ENCODE results near the gene C9orf78.

The C9orf78 gene

DNA sequence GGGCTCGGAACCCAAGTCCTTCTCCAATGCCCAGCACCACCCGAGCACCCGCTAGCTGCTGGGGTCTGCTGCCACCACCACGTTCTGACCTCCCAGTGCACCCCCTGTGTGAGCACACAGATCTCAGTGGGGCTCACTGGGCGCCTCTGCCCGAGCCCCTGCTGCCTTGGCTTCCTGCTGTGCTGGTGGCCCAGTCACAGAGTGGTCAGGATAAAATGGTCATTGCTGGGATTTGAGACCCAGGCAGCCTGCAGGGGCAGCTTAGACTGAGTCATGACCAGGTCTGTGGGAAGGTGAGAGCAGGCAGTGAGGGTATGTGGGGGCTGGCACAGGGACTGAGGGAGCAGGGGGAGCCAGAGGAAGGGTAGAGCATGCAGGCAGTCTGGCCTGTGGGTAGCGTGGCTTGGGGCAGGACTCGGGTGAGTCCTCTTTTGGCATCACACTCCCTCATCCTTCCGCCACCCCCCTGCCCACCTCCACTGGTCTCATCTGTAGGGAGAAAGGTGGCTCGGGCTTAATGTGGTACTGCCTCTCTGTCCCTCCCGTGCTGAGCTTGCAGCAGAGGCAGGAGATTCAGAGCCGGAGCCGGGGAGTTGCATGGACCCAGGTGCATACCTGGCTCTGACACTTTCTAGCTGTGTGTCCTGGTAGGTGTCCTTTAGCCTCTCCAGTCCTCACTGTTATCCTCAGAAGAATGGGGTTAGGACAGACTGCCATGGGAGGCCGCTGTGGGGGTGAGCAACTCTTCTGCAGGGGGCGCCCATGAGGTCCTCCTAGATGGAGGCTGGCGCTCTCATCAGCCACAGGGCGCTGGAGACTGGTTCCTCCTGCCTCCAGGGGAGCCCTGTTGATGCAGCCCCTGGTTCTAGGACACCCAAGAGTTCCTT, 32.3 kb upstream of the C9orf78 start:
- no peak for DNase-seq

DNA sequence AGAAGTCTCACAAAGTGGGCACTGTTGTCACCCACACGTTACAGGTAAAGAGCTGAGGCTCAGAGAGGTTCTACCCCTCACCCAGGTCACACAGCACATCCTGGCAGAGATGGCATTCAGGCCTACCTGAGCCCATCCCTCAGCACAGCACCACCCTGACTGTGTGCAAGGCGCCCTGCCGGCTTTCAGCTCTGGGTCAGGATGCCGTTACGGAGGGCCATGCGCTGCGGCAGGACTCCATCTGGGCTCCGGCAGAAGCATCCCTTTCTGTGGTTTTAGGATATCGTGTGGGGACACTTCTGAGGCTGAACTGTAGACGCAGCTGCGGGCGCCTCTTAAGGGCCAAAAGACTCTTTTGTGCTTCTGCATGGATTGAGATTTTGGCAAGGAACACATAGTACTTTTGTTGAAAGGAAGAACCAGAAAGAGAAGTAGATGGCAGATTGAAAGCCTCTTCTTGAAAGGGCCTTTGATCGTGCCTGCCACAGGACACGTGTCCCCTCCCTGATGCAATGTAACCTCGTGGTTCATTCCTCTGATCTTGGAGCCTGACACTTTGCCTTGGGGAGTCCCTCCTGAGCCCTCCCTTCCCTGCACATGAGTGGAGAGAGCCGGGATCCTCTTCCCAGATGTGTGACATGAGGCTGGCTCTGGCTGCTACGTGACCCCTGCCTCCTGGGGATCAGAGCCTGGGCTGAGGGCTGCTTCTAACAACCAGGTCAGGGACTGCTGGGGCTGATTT, 31.5 kb upstream of the C9orf78 start:
- no peak for DNase-seq

DNA sequence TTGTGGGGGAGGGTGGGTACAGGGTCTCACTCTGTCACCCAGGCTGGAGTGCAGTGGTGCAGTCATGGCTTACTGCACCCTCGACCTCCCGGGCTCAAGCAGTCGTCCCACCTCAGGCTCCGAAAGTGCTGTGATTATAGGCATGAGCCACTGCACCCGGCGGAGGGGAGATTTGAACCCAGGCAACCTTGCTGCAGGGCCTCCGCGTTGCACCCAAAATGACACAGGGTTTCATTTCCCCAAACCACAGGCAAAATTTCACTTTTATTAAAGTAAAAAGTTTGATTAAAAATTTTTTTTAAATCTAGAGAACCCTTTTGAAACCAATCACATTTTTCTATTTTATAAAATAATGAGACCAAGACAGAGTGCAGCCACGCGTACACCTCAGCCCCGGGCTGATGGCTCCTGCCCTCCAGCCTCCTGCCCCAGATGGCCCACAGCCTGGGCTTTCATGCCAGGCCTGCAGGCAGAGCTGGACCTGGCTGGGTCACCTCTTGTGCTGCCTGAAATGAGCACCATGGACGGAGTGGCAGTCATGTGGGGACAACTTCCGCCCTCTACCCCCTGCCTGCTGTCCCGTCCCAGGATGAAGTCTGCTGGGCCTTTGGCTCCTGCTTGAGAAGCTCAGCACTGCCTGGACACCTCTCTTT, 30.7 kb upstream of the C9orf78 start:
- no peak for DNase-seq

DNA sequence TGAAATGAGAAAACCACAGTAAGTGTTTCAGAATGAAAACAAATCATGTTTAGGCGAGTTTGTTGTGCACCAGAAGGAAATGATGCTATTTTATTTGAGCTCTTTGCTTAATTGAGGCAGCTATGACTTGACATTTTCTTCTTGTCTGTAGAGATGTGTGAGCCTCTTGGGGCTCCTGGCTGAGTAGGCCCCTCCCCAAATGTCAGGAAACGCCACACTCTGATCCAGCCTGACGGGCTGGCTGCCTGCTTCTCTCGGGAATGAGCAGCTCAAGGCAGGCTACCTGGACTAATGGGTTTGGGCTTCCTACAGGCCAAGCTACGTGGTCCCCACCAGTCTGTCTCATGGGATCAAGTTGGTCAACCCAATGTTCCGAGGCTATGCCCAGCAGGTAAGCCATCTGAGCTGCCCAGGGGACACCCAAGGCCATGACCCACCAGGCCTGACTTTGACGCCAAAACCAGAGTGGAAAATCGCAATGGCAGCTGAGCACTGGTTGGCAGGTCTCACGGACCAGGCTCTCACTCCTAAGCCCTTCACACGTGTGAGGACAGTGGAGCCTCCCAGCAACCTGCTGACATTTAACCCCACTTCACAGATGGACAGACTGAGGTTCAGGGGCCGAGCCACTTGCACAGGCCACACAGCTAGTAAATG, 30.0 kb upstream of the C9orf78 start:
- no peak for DNase-seq

DNA sequence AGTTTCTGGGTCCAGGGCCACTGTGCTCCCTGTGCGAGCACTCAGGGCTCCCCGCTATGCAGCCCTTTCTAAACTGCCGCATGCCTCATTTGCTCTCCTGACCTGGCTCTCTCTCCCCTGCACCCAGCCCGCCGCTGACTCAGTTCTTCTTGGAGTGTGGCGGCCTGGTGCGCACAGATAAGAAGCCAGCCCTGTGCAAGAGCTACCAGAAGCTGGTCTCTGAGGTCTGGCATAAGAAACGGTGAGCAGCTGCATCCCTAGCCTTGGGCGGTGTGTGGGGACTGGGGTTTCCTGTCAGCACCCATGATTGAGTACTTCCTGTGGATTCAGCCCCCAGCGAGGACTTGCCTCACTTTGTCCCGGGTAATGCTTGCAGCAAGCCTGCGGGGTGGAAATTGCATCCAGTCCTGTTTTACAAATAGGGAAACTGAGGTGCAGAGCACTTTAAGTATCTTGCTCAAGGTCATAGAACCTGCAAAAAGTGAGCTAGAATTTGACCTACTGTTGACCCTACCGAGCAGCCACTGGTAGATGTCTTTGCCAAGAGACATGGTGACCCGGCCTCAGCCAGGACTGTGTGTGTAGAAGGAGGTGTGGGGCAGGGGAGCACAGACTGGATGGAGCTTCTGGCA, 28.1 kb upstream of the C9orf78 start:
- peak in 2 of 3 experiments; percentile 85 to 92 for DNase-seq

DNA sequence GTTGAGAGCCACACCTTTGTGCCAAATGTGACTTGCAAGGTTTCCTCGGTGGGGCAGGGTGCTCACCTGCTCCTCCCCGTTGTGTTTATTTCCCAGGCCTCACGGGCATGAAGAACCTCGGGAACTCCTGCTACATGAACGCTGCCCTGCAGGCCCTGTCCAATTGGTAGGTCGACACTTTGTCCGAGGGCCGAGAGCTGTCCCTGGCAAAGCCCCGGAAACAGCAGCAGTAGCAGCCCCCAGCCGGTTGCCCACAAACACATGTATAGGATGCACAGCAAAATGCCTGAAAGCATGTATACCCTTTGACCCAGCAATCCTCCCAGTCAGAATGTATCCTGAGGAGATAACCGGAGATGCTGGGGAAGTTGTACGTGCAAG, 26.4 kb upstream of the C9orf78 start:
- no peak for DNase-seq

DNA sequence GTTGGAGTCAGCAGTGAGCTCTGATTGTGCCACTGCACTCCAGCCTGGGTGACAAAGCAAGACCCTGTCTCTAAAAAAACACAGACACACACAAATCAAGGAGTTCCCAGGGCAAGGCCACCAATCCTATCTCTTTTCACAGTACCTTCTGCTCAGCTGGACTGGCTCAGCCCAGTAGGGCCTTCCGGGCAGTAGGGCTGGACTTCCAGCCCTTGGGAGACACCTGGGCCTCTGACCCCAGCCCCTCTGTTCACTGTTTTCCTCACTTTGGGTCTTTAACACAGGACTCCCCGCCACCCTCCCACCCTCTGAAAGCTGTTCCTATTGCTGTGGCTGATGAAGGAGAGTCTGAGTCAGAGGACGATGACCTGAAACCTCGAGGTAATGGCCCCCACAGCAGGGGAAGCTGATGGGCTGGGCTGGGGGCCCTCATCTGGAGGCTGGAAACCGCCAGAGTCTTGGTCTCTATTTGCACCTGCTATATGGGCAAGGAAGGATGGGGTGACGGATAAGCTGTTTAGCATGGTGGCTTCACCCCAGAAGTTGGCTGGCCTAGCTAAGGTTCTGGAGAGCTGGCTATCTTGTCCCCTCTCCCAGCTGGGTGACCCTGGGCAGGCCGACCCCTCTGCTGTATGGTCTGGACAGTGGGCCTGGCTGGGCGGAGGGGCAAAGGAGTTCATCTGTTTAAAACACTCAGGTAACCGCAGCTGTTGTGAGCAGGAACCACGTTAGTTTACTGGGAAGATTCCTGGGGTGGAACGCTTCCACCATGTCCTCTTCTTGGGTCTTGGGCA, 25.8 kb upstream of the C9orf78 start:
- DNase-seq, result no peak

DNA sequence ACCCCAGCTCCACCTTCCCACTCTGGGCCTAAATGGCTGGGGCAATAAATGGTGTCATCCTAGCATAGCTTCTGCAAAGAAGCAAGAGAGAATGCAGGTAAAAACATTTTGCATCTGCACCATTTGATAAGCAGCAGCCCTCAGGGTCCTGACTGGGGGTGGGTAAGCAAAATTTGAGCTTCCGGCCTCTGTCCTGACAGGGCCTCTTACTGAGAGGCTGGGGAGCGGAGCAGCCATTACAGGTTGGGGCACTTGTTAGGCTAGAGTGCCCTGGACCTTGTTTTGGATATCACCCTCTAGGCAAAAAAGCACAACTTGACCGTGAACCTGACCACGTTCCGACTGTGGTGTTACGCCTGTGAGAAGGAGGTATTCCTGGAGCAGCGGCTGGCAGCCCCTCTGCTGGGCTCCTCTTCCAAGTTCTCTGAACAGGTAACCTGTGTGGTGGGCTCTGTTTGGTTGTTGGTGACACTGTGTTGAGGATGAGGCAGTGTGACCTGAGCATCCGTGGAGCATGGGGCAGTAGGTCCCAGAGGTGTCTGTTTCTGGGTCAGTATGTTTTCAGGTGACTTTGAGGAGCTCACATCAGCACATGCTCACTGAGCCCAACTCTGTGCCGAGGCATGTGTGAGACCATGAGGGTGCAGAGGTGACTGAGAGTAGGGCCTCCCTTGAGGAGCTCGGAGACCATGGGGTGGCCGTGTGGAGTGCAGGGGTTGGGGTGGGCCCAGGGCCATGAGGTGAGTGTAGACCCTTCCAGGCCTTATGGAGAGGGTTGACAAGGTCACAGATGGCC, 23.3 kb upstream of the C9orf78 start:
- DNase-seq, result no peak

DNA sequence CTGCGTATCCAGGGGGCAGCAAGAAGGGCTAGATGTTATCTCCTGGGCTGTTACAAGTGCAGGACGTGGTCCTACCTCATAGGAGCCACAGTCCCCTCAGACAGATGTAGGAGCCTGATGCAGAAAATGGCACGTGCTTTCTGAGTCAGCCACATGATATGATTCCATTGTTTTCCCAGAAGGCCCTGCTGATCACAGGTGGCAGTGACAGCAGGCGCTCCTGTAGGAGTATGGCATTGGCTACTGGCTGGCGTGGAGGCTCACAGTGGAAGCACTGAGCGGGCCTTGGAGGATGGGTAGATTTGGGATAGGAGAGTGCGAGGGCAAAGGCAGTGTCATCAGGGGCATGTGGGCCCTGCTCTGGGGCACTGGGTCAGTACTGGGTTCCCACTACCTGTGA, 22.1 kb upstream of the C9orf78 start:
- no peak for DNase-seq

DNA sequence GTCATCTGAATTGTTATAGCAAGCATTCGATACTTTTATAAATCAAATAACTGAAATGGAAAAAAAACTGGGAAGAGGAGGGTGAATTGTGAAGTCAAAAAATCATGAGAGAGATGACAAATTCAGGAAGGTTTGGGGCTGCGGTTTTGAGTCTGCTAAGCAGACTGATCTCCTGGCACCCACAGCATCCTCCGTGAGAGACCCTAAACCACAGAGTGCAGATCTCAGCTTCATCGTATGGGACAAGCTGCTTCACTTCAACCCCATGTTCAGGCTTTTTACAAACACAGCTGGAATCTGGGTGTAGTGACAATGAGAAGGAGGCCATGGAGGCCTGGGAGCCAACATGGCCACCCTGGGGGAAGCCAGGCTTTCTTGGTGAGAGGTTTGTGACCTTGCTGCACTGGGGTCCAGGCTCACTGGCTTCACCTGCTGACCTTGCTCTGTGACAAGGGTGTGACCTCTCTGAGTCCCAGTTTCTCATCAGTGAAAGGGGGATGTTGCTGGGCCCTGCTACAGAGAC, 19.6 kb upstream of the C9orf78 start:
- no peak for DNase-seq

DNA sequence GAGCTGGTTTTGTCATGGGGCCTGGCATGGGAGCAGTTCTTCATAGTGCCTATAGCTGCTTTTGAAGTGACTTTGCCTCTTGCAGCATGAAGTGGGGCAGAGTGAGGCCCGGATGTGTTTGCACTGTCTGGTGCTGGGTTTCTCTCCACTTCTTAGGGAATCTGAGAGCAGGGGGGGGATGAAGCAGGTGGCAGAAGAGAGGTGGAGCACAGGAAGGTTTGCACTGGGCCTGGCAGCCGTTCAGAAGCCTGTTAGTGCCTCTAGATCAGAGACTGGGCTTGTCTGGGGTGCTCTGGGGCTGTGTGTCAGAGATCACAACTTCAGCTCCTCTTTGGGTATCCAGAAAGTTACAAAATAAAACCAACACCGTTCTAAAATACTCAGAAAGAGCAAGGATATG, 18.5 kb upstream of the C9orf78 start:
- DNase-seq, result peak in 1 of 3 experiments; percentile 11

DNA sequence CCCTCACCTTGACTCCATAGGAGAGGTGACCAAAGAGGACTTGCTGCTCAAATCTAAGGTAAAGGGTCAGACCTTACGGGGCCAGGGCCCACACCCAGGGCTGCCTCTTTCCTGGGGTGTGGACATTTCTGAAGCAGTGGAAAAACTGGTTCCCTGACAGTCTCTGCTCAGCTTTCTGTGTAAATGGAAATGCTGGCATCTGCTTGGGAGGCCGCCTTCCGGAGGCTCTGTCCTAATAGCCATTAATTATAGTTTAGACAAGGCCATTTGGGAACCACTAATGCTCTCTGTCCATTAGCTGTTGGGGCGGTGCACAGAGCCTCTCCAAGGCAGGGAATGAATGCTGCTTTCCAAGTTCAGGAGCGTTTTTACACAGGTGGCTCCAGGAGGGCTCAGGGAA, 17.5 kb upstream of the C9orf78 start:
- peak in 2 of 3 experiments; percentile 84 to 96 for DNase-seq

DNA sequence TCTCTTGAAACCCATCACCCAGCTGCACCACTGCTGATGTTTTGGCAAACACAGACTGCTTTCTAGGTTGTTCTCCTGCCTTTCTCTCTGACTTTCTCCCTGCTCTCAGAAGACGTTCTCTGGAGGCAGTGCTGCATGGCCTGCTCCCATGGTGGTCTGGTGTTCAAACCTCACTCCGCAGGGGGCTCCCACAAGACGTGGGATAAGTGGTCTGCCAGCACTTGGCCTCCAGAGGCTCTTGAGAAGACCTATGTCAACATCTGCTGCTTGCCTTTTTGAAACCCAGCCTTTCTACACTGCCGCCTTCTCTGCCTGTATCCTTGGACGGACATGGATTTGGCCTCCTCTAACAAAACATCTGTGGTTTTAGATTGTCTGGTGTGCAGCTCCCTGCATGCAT, 16.7 kb upstream of the C9orf78 start:
- peak in 2 of 3 experiments; percentile 7 to 51 for DNase-seq

DNA sequence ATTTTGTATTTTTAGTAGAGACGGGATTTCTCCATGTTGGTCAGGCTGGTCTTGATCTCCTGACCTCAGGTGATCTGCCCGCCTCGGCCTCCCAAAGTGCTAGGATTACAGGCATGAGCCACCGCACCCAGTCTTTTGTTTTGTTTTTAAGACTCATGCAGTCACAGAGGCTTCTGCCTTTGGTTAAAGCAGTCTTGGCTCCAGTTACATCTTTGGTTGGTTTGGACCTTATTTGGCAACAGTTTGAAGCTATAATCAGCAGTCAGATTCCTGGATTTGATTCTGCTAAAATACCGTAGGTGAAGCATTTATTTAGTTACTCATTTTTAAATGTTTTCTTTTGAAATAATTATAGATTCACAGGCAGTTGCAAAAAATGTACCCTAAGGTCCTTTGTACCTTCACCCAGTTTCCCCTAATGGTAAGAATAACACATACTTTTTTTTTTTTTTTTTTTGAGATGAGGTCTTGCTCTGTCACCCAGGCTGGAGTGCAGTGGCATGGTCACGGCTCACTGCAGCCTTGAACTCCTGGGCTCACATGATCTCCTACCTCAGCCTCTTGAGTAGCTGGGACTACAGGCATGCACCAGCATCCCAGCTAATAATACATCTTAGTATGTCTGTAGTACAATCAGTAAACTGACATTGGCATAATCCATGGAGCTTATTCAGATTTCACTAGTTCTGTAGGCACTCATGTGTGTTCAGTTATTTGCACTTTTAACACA, 15.9 kb upstream of the C9orf78 start:
- no peak for DNase-seq

DNA sequence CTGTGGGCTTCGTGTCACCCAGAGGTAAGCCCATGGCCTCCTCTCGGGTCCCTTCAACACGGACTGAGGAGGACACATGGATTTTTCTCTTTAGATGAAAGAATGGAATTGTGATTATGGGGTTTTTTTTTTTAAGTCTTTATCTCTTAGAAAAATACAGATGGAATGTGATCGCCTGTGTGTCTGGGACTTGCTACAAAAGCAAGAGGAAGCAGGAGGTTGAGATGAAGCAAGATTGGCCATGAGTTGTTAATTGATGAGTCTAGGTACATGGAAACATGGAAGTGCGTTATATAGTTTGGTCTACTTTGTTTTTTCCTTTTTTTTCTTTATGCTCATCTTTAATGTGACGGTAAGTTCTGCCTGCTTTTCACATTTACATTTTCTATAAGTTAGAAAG, 14.8 kb upstream of the C9orf78 start:
- DNase-seq, result no peak

DNA sequence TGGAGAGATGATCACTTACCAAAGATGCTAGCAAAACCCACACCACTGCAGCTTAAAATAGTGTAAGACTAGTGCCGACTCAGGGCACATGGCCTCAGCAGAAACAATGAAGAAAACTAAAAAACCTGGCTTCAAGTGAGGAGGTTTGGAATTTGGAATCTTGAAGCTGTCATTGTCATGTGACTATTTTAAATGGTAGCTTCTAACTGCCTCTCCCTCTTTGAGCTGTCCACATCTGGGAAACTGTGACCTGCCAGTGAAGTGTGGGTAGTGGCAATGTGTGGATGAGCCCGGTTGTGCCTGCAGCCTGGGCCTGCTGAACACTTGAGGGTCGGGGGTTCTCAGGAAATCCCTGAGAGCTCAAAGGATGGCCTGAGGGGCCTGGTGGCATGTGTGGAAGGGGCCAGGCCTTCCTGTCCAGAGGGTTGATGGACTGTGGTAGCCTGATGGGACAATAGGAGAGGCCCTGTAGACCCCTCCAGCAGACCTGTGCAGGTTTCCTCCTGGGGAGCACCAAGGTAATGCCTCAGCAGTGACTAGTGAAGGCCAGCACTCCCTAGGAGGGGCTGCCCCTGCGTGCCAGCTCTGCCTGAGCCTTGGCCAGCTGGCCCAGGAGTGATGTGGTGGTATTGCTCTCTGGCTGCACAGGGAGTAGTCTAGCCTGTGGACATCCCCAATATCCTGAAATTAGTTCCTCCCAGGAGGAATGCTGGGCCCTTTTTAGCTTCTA, 13.8 kb upstream of the C9orf78 start:
- DNase-seq, result no peak

DNA sequence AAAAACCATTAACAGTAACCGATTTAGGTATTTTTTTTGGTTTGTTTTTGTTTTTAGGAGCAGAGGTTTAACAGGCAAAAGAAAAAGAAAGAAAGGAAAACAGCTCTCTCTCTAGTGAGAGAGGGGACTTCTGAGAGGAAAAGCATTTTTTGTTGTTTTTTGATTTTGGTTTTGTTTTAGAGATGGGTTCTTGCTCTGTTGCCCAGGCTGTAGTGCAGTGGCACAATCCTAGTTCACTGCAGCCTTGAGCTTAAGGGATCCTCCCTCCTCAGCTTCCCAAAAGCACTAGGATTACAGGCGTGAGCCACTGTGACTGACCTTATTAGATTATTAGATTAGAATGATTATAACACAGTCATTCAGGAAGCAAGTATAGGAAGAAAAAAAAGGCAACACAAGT, 10.3 kb upstream of the C9orf78 start:
- no peak for DNase-seq

DNA sequence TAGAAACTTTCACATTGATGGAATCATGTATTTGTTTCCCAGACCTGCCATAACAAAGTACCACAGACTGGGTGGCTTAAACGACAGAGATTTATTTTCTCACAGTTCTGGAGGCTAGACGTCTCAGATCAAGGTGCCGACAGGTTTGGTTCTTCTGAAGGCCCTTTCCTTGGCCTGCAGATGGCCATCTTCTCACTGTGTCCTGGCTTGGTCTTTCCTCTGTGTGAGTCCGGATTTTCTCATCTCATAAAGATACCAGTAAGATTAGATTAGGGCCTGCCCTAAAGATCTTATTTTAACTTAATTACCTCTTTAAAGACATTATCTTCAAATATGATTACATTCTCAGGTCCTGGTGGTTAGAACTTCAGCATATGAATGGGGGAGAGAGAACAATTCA, 6.0 kb upstream of the C9orf78 start:
- DNase-seq, result no peak

DNA sequence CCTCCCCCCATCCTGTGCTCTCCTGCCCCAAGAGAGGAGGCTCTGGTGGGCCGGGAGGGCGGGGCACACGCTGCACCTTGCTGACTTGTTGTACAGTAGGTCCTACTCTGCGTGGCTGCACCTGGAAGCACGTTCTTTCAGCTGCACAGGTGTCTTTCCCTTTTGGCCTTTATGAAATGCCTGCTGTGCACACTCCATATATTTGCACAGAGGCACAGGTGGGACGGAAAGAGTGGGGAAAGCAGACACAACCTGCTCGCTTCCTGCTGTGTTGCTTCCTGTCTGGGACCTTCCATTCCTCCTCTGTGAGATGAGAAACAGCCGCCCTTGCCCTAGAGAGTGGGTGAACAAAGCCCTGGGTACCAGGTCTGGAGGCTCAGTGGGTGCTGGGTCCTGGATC, 5.0 kb upstream of the C9orf78 start:
- peak; percentile 9 to 98 (median 91) for DNase-seq

Measured in NCI-H1417 (cell line).